Measurements from ENCODE around the gene ZNF182. TPM values are rescaled to one million over a fixed set of nuclear protein-coding genes. Genes with fewer than 3 reads are reported as not detected.

Gene ZNF182
- total RNA-seq: 1 to 10 TPM; 2.1 to 2.5 (median 2.3) TPM
- long read RNA-seq: 0 reads

- no peaks in the 10 kb centered on the region for H3K36me3 ChIP-seq
- H3K4me3 ChIP-seq: peak within 1 kb of the TSS; percentile 40 to 58 (median 55)
- no peaks in the 10 kb centered on the region for H3K9me3 ChIP-seq
- peak within 1 kb of the TSS; percentile 17 to 68 (median 60) for H3K27ac ChIP-seq
- DNase-seq (peak; percentile 91 to 92 (median 92)), ATAC-seq (peak; percentile 94 to 99 (median 97))
- H3K4me1 ChIP-seq: no peaks in the 10 kb centered on the region
- TF ChIP-seq, protein P1, sequence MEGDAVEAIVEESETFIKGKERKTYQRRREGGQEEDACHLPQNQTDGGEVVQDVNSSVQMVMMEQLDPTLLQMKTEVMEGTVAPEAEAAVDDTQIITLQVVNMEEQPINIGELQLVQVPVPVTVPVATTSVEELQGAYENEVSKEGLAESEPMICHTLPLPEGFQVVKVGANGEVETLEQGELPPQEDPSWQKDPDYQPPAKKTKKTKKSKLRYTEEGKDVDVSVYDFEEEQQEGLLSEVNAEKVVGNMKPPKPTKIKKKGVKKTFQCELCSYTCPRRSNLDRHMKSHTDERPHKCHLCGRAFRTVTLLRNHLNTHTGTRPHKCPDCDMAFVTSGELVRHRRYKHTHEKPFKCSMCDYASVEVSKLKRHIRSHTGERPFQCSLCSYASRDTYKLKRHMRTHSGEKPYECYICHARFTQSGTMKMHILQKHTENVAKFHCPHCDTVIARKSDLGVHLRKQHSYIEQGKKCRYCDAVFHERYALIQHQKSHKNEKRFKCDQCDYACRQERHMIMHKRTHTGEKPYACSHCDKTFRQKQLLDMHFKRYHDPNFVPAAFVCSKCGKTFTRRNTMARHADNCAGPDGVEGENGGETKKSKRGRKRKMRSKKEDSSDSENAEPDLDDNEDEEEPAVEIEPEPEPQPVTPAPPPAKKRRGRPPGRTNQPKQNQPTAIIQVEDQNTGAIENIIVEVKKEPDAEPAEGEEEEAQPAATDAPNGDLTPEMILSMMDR (IDR thresholded peaks at IDR 0.05): no peak
- peak; percentile 67 for TF ChIP-seq POLR2A (IDR thresholded peaks at IDR 0.05)
- no peaks in the 10 kb centered on the region for H3K27me3 ChIP-seq
- 32% methylated on average over 26 of the region's 34 CpGs for WGBS (ENCODE audit: insufficient coverage, low coverage, low lambda C conversion rate, missing lambda C conversion rate)
- intact Hi-C loops (cut with DNase I): no loop called here
Observed at GRCh38 chrX:48003758-48004457, at the start of gene ZNF182. TSS of gene ZNF182 (minus strand) at chrX:48003989. CDS start at chrX:48002609, 1,380 bp downstream.

GRCh38 chrX:48046846-48047245, 43.1 kb upstream of the ZNF182 start:
- WGBS (ENCODE audit: insufficient coverage, low coverage, low lambda C conversion rate, missing lambda C conversion rate): 87% methylated on average over 4 of the region's 5 CpGs
- Histone ChIP-seq H3K36me3 (no peaks in the 10 kb centered on the region), H3K4me1 (no peaks in the 10 kb centered on the region), H3K27ac (no peak overlapping the region), H3K4me3 (no peak overlapping the region), H3K9me3 (no peaks in the 10 kb centered on the region), H3K27me3 (no peaks in the 10 kb centered on the region)
- intact Hi-C loops (cut with DNase I): no loop called here
- DNase-seq: no peak
- ATAC-seq: no peak
- TF ChIP-seq, protein P1 (IDR thresholded peaks at IDR 0.05): no peak
- no peak for TF ChIP-seq POLR2A (IDR thresholded peaks at IDR 0.05)

DNA sequence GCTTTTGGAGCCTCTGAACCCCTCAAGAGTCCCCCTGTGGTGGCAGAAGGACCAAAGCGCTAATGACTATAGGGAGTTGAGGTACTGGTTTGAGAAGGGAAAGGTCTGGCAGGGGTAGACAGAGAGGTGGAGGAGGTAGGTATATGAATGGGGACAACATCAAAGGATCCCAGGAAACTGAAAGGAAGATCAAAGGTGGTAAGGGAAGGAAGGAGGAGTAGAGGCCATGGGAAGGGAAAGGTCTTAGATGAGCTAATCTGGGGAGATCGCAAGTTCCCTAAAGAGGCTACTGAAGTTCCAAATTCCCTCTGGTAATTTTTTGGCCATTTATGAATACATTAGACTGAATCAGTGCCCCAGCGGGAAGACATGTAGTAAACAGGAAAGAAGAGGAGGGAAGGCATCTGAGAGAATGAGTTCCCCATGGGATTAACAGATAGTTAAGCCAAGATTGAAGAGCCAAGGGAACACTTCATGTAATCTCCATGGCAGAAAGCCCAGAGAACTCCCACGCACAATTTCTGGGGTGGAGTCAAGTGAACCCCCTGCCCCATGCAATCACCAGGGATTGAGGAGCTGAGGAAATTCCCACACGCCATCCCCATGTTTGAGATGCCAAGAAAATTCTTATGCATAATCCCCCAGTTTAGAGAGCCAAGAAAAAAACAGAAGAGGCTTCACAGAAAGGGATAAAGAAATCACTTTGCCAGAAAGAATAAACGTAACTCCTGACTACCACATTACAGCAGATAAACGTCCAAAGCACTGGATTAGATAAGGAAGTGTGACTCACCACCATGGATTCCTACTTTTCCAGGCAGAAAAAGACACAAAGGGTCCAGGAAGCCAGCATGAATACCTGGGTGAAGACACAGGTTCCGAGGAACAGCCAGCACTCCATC, 41.9 kb upstream of the ZNF182 start:
- ATAC-seq (peak in 3 of 4 donors; percentile 14 to 65 (median 57)), DNase-seq (no peak)
- no peaks in the 10 kb centered on the region for H3K27me3 ChIP-seq
- H3K4me3 ChIP-seq: no peak overlapping the region
- H3K27ac ChIP-seq: peak overlapping the region in 1 of 3 donors; percentile 25
- no peaks in the 10 kb centered on the region for H3K4me1 ChIP-seq
- WGBS (ENCODE audit: insufficient coverage, low coverage, low lambda C conversion rate, missing lambda C conversion rate): 63% methylated on average over 8 of the region's 8 CpGs
- H3K36me3 ChIP-seq: no peaks in the 10 kb centered on the region
- intact Hi-C loops (cut with DNase I): no loop called here
- TF ChIP-seq, protein P1 (IDR thresholded peaks at IDR 0.05): no peak
- TF ChIP-seq POLR2A (IDR thresholded peaks at IDR 0.05): no peak
- no peaks in the 10 kb centered on the region for H3K9me3 ChIP-seq

- Histone ChIP-seq H3K4me1 (no peaks in the 10 kb centered on the region), H3K4me3 (no peak overlapping the region), H3K27me3 (no peaks in the 10 kb centered on the region), H3K9me3 (no peaks in the 10 kb centered on the region), H3K36me3 (no peaks in the 10 kb centered on the region), H3K27ac (no peak overlapping the region)
- TF ChIP-seq, protein P1 (IDR thresholded peaks at IDR 0.05): no peak
- TF ChIP-seq POLR2A (IDR thresholded peaks at IDR 0.05): no peak
- 46% methylated on average over 4 of the region's 4 CpGs for WGBS (ENCODE audit: insufficient coverage, low coverage, low lambda C conversion rate, missing lambda C conversion rate)
- ATAC-seq (no peak), DNase-seq (no peak)
- intact Hi-C loops (cut with DNase I): no loop called here
Observed at GRCh38 chrX:48043056-48043455, 39.3 kb upstream of the ZNF182 start.
